ENCODE measurements around the gene CAD. TPM values are rescaled to one million over a fixed set of nuclear protein-coding genes. Genes with fewer than 3 reads are reported as not detected.
"Not testable (repeated sequence)": the region's sequence is repeated elsewhere in the genome, so short reads cannot be mapped to it uniquely, and the experiment has no call there.

CAD gene
- total and polyA plus RNA-seq, 2 of the 4 experiments (the other 2 are of a cell fraction): 12.9 to 38.7 TPM

DNA sequence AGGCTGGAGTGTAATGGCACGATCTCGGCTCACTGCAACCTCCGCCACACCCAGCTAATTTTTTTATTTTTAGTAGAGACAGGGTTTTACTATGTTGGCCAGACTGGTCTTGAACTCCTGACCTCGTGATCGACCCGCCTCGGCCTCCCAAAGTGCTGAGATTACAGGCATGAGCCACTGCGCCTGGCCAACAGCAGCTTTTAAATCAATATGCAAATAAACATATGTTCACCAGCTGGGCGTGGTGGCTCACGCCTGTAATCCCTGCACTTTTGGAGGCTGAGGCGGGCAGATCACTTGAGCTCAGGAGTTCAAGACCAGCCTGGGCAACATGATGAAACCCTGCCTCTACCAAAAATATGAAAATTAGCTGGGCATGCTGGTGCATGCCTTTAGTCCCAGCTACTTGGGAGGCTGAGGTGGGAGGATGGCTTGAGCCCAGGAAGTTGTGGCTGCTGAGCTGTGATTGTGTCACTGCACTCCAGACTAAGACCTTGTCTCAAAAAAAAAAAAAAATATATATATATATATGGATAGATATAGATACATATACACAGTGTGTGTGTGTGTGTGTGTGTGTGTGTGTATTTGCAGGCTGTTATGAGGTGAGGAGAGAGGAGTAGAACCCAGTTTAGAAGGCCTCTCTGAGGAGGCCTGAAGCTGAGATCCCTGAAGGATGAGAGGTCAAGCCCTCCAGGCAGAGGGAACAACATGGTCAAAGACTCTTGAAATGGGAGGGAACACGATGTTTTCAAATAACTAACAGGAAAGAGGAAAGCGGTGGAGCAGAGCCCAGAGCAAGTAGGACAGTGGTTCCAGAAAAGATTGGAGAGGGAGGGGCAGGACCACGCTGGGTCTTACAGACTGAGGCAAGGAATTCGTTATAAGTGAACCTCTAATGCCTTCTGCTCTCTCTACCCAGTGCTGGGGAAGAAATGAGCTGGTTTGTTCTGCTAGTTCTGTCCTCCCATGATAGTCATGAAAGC is 55.7 kb downstream of the CAD start:
- in situ Hi-C loops (cut with MboI; ENCODE audit: low sequenced_read_pairs); intact Hi-C loops (cut with micrococcal nuclease); DNase-seq: not testable (repeated sequence)

More for the DNA sequence above, 55.7 kb downstream of the CAD start:
- H3K18ac ChIP-seq (ENCODE audit: low read depth, low read length); H3K36me3 ChIP-seq (ENCODE audit: control insufficient read depth, insufficient read depth, low read length); H3K4ac ChIP-seq (ENCODE audit: low read depth, low read length); H2AK5ac ChIP-seq (ENCODE audit: low read depth, low read length); H2BK20ac ChIP-seq (ENCODE audit: low read depth, low read length); H3K56ac ChIP-seq (ENCODE audit: extremely low read depth, insufficient read depth, low read length); BruUV-seq (replicated peaks); H3K4me1 ChIP-seq (ENCODE audit: control insufficient read depth, insufficient read depth, low read length); H2BK120ac ChIP-seq (ENCODE audit: low read depth, low read length); H3K9me1 ChIP-seq (ENCODE audit: insufficient read depth, low read length); H3K79me1 ChIP-seq (ENCODE audit: low read depth in 1 of 2, low read length in 2 of 2); H4K20me1 ChIP-seq (ENCODE audit: insufficient read depth, low read length); H3K4me3 ChIP-seq (ENCODE audit: insufficient read depth, low read depth, low read length); H2AFZ ChIP-seq (replicated peaks; ENCODE audit: low read length, poor library complexity); H3K4me2 ChIP-seq (ENCODE audit: low read depth, low read length); H2BK5ac ChIP-seq (ENCODE audit: low read depth, low read length, poor library complexity, severe bottlenecking); H2AK9ac ChIP-seq (replicated peaks; ENCODE audit: low read depth, low read length, poor library complexity); H3K27ac ChIP-seq (ENCODE audit: insufficient read depth, low read length); H3K9ac ChIP-seq (ENCODE audit: low read depth, low read length); H3K9me3 ChIP-seq (ENCODE audit: control insufficient read depth, insufficient read depth, low read length); H4K5ac ChIP-seq (ENCODE audit: low read depth, low read length); dilution Hi-C loops (cut with HindIII; ENCODE audit: low sequenced_read_pairs, unreplicated experiment); ATAC-seq (ENCODE audit: low read depth); H3K23ac ChIP-seq (ENCODE audit: low read depth, low read length); H2BK15ac ChIP-seq (ENCODE audit: low read depth, low read length); H3K14ac ChIP-seq (replicated peaks; ENCODE audit: low read depth, low read length); H4K91ac ChIP-seq (ENCODE audit: insufficient read depth, low read depth, low read length); H4K8ac ChIP-seq (ENCODE audit: low read depth in 2 of 2, low read length in 2 of 2): not testable (repeated sequence)
- ChIA-PET POLR2A (ENCODE audit: unreplicated experiment) (interaction anchor here (0.6 to 0.7 kb wide), 2 partner anchors 28 to 208 kb away, joined by 3 to 20 read pairs; no protein-coding TSS in a partner anchor), CTCF (interaction anchor here (0.6 to 1.9 kb wide), 3 partner anchors 8 to 31 kb away, joined by 4 to 7 read pairs (median 5); no protein-coding TSS in a partner anchor)
- WGBS, 2 experiments (ENCODE audit: extremely low coverage in 2 of 2, insufficient read length in 1 of 2): 78% methylated on average over 9 of the region's 15 CpGs; no CpG with 5 or more reads in 1 of the 2 experiments
- peaks cover 44% of the 10 kb centered on the region for H3K27me3 ChIP-seq (ENCODE audit: control insufficient read depth, insufficient read depth, low read length)

Measured in IMR-90 (cell line).